ENCODE measurements around the gene PCDH9. TPM values are rescaled to one million over a fixed set of nuclear protein-coding genes. Genes with fewer than 3 reads are reported as not detected.

The PCDH9 gene
- total and polyA plus RNA-seq, 2 of the 4 experiments (the other 2 are of a cell fraction) = 2.2 to 10.2 TPM

DNA sequence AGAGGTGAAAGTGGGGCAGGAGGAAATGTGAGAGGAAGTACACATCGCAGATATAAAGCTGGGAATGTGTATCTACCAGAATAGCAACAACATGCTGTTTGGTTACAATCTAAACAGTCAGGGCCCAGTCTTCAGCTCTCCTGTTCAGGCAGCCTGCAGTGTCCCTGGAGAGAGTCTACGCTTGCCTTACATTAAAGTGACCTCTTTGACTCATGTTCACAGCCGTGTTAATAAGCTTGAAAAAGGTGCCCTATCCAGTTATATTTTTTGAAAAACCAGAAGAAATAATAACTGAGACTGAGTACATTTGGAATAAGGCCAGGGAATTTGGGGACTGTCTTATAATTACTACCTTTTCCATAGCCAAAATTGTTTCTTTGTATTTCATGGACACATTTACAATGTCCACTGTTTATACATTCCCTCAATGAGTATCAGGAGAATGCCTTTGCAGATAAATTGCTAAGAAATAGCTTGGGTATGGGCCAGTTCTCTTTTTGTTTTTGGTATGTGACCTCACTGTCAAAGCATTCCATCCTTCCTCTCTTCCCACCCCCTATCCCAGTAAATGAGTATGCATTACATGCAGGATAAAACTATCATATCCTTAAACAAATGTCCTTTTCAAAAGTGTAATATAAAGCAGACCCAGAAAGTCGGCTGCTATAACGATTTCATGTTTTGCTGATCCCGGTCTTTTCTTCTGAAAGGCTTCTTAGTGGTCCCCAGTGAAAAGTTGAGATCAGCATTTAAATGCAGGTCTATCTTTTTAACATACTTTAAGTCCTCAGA, 82.6 kb downstream of the PCDH9 start:
- H4K20me1 ChIP-seq (ENCODE audit: insufficient read depth, low read length) = no peaks in the 10 kb centered on the region
- no peaks in the 10 kb centered on the region for H3K79me1 ChIP-seq (ENCODE audit: low read depth in 1 of 2, low read length in 2 of 2)
- H2BK5ac ChIP-seq (ENCODE audit: low read depth, low read length, poor library complexity, severe bottlenecking) = peak overlapping the region; percentile 43
- peak overlapping the region; percentile 82; the same call in 1 of the 2 replicates for H3K18ac ChIP-seq (ENCODE audit: low read depth, low read length)
- H3K9me1 ChIP-seq (ENCODE audit: insufficient read depth, low read length) = no peaks in the 10 kb centered on the region
- no peak overlapping the region for H3K9ac ChIP-seq (ENCODE audit: low read depth, low read length)
- peak; percentile 58 for TF ChIP-seq MAFK (IDR thresholded peaks at IDR 0.05; ENCODE audit: low read depth, low read length)
- TF ChIP-seq RCOR1 (IDR thresholded peaks at IDR 0.05; ENCODE audit: insufficient replicate concordance, low read length) = no peak
- TF ChIP-seq POLR2A (IDR thresholded peaks at IDR 0.05; ENCODE audit: low read depth, low read length) = no peak
- no peak for TF ChIP-seq SMC3 (IDR thresholded peaks at IDR 0.05; ENCODE audit: low read depth, low read length)
- TF ChIP-seq, protein P1, sequence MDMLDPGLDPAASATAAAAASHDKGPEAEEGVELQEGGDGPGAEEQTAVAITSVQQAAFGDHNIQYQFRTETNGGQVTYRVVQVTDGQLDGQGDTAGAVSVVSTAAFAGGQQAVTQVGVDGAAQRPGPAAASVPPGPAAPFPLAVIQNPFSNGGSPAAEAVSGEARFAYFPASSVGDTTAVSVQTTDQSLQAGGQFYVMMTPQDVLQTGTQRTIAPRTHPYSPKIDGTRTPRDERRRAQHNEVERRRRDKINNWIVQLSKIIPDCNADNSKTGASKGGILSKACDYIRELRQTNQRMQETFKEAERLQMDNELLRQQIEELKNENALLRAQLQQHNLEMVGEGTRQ (IDR thresholded peaks at IDR 0.05; ENCODE audit: low read depth, low read length) = no peak
- H2BK120ac ChIP-seq (ENCODE audit: low read depth, low read length) = peak overlapping the region; percentile 72
- peak overlapping the region; percentile 68; the same call in 1 of the 2 replicates for H2BK20ac ChIP-seq (ENCODE audit: low read depth, low read length)
- ATAC-seq (ENCODE audit: low read depth) = peak; percentile 89
- no peaks in the 10 kb centered on the region for H3K27me3 ChIP-seq (ENCODE audit: control insufficient read depth, insufficient read depth, low read length)
- H3K4me1 ChIP-seq (ENCODE audit: control insufficient read depth, insufficient read depth, low read length) = peaks cover 6% of the 10 kb centered on the region
- WGBS, 2 experiments (ENCODE audit: extremely low coverage in 2 of 2, insufficient read length in 1 of 2) = no CpG with 5 or more reads among the region's 6 CpGs
- H3K27ac ChIP-seq (ENCODE audit: insufficient read depth, low read length) = peak overlapping the region; percentile 44; the same call in 1 of the 2 replicates
- intact Hi-C loops (cut with micrococcal nuclease) = no loop called here
- H4K5ac ChIP-seq (ENCODE audit: low read depth, low read length) = no peak overlapping the region
- H3K4me2 ChIP-seq (ENCODE audit: low read depth, low read length) = peak overlapping the region; percentile 55
- H3K14ac ChIP-seq (replicated peaks; ENCODE audit: low read depth, low read length) = peak overlapping the region; percentile 40; the same call in 1 of the 2 replicates
- DNase-seq = peak; percentile 72
- H3K4ac ChIP-seq (ENCODE audit: low read depth, low read length) = peak overlapping the region; percentile 76
- H4K91ac ChIP-seq (ENCODE audit: insufficient read depth, low read depth, low read length) = no peak overlapping the region; the same call in 1 of the 2 replicates
- H2AK5ac ChIP-seq (ENCODE audit: low read depth, low read length) = no peak overlapping the region
- in situ Hi-C loops (cut with MboI; ENCODE audit: low sequenced_read_pairs) = no loop called here
- ChIA-PET CTCF (no interaction called here), POLR2A (ENCODE audit: unreplicated experiment) (interaction anchor here (1.0 kb wide), 1 partner anchor 10 kb away, joined by 4 read pairs; no protein-coding TSS in a partner anchor)
- peak overlapping the region; percentile 68 for H2AFZ ChIP-seq (replicated peaks; ENCODE audit: low read length, poor library complexity)
- no peak overlapping the region for H2AK9ac ChIP-seq (replicated peaks; ENCODE audit: low read depth, low read length, poor library complexity)
- H3K9me3 ChIP-seq (ENCODE audit: control insufficient read depth, insufficient read depth, low read length) = no peaks in the 10 kb centered on the region
- dilution Hi-C loops (cut with HindIII; ENCODE audit: low sequenced_read_pairs, unreplicated experiment) = no loop called here
- H3K56ac ChIP-seq (ENCODE audit: extremely low read depth, insufficient read depth, low read length) = peak overlapping the region; percentile 51; the same call in 1 of the 2 replicates
- no TSS peak for BruUV-seq (replicated peaks)
- H4K8ac ChIP-seq (ENCODE audit: low read depth in 2 of 2, low read length in 2 of 2) = peak overlapping the region in 1 of 2 experiments; percentile 80; a peak in 2 of 4 replicates
- no peak overlapping the region; the same call in 2 of the 3 replicates for H2BK15ac ChIP-seq (ENCODE audit: low read depth, low read length)
- H3K4me3 ChIP-seq (ENCODE audit: insufficient read depth, low read depth, low read length) = no peak overlapping the region
- H3K23ac ChIP-seq (ENCODE audit: low read depth, low read length) = peak overlapping the region; percentile 83
- H3K36me3 ChIP-seq (ENCODE audit: control insufficient read depth, insufficient read depth, low read length) = no peaks in the 10 kb centered on the region

All from IMR-90 (cell line).